GM11168 (cell line): ENCODE results near the gene AP1M2.

Experiments used
- in situ Hi-C: fragments of 300-500 bp; cut with MboI; formaldehyde crosslinking; loops from one replicate; pipeline ENCODE4 v1.12.0; 2022; ENCODE audit warnings: low sequenced_read_pairs; ENCODE audit not compliant: unreplicated experiment

The AP1M2 gene

DNA sequence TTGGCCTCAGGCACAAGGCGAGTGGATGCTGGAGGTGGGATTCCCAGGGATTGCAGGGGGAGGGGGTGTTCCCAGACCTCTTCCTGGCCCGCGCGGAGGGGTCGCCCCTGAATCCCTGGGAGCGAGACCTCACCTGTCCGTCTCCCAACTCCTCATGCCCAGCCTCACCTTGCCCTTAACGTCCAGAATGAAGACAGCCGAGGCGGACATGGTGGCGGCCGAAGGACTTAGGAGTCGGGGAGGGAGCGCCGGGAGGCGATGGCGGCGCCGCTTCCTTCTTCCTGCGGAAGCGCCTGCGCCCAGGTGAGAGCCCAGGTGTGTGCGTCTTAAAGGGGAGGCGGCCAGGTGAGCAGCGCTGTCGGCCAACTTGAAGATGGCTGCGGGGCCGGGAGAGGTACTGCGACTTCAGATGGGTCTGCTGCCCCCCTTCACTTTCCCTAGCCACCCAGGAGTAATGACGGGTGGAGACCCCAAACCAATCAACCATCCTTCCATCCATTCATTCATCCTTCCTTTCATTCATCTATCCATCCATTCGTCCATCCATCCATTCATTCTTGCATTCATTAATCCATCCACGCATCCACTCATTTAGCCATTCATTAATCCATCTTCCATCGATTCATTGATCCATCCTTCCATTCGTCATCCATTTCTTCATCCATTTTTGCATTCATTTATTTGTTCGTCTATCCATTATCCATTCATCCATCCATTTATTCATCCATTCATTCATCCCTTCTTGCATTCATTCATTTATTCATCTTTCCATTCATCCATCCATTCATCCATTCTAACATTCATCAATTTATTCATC, at the start of gene AP1M2:
Gene AP1M2, minus strand, starts transcription at position 291 of the 817 bp plus-strand sequence. Its CDS starts 81 bp downstream, at position 210.
- in situ Hi-C loops: no loop called here

DNA sequence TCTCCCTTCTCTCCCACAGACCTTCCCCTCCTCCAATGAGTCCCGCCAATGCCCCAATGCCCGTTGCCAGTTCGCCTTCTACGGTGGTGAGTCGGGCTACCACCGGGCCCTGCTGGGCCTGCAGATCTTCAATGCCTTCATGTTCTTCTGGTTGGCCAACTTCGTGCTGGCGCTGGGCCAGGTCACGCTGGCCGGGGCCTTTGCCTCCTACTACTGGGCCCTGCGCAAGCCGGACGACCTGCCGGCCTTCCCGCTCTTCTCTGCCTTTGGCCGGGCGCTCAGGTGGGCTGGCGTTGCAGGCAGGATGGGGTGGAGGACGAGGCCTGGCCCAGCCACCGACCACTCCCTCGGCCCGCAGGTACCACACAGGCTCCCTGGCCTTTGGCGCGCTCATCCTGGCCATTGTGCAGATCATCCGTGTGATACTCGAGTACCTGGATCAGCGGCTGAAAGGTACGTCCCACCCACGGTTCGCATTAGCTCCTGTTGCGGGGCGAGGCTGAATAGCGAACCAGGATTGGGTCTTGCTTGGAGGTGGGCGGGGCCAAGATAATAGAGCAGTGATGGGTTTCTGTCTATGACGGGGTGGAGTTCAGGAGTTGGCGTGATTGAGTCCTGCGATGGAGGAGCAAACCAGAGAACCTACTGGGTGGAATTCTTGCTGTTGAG, 49.3 kb upstream of the AP1M2 start:
- in situ Hi-C loops: no loop called here

DNA sequence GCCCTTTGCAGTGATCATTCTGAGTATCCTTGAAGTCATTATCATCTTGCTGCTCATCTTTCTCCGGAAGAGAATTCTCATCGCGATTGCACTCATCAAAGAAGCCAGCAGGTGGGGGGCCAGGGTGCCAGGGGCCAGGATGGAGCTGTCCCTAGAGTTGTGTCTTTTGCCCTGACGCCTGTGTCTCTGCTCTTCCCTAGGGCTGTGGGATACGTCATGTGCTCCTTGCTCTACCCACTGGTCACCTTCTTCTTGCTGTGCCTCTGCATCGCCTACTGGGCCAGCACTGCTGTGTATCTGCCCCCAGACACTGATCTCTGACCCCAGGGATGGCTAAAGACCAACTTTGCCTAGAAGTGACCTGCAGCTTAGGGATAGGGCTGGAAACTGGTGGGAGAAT, 47.9 kb upstream of the AP1M2 start:
- in situ Hi-C loops: no loop called here

DNA sequence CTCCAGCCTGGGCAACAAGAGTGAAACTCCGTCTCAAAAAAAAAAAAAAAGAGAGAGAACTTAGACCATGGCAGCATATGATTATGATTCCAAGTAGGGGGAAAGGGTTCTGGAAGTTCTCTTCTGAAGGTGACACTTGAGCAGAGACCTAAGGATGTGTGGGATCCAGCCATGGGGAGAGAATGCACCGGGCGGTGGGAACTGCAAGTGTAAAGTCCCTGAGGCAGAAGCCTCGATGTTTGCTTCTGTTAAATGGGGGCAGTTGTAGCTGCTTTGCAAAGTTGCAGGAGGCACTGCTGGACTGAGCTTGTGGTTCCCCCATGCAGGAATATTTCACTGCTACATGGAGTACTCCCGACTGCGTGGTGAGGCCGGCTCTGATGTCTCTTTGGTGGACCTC, 47.3 kb upstream of the AP1M2 start:
- in situ Hi-C loops: no loop called here

DNA sequence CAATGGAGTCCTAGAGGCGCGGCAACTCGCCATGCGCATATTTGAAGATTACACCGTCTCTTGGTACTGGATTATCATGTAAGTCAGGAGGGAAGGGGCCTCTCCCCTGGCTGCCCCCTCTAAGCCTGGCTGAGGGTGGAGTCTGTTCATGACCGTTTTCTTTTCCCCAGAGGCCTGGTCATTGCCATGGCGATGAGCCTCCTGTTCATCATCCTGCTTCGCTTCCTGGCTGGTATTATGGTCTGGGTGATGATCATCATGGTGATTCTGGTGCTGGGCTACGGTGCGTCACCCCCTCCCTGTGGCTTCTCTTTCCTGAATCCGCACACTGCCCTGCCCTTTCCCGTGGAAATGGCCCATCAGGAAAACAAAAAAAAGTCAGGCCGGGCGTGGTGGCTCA, 44.8 kb upstream of the AP1M2 start:
- in situ Hi-C loops: no loop called here

DNA sequence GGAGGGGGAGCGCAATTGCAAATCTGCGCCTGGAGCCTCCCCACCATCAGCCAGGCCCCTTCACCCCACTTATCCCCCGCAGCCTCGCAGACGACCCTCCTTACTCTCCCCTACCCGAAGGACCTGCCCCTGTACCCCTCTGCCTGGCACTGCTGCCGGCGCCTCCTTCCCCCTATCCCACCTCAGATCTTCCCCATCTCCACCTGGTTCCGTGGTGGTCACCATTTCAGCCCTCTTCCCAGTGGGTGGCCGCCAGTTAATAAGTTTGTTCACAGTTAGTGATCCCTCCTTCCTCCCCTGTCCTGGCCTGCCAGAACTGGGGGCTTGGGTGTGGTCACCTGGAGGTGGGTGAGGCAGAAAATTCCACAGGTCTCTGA, 38.6 kb upstream of the AP1M2 start:
- in situ Hi-C loops: no loop called here

DNA sequence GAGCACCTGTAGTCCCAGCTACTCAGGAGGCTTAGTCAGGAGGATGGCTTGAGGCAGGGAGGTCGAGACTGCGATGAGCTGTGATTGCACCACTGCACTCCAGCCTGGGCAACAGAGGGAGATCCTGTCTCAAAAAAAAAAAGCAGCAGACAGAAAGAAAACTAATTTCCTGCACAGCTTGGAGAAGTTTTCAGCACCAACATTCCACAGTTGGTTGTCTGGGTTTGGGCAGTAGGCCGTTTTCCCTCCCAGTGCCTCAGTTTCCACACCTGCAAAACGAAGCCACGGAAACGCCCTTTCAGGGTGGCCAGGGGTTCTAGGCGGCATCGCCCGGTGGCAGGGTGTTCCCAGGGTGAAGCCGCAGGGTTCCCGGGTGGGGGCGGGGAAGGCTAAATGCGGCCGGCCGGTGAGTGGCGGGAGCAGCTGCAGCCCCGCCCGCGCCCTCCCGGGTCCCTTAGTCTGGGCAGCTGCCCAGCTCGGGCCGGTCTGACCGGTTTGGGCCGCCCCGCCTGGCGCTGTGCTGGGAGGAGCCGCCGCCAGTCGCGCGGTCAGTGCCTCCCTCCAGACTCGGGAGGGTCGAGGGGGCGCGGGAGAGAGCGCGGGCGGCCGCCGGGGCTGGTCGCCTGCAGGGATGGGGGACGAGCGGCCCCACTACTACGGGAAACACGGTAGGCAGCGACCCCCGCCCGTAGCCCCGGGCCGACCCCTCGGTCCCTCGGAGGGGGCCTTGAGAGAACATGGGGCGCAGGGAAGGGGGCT, 38.1 kb upstream of the AP1M2 start, which contains the start of gene SLC44A2:
Gene SLC44A2, plus strand, starts transcription at position 551 of the 759 bp plus-strand sequence. Its CDS starts 81 bp downstream, at position 632.
- in situ Hi-C loops: no loop called here

DNA sequence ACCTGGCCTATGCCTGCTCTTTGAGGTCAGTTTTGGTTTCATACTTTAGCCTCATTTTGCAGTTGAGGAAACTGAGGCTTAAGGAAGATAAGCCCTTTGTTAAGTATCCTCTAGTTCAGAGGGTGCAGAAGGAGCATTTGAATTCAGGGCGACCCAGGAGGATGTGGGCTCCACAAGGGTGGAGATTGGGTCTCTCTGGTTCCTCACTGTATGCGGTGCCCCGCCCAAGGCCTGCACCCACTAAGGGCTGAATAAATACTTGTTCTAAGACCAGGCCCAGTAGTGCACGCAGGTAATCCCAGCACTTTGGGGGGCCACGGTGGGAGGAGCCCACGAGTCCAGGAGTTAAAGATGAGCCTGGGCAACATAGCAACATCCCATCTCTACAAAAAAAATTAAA, 37.5 kb upstream of the AP1M2 start:
- in situ Hi-C loops: no loop called here

DNA sequence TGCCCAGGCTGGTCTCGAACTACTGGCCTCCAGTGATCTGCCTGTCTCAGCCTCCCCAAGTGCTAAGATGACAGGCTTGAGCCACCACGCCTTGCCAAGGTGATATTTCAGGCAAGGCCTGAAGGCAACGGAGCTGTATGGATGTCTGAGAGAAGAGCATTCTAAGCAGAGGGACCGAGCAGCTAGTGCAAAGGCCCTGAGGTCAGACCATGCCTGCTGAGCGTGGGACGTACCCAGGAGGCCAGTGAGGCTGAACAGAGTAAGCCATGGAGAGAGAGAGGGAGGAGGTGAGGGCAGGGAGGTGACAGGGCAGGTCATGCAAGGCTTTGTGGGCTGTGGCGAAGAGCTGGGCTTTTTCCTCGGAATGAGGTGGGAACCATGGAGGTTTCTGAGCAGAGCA, 34.9 kb upstream of the AP1M2 start:
- in situ Hi-C loops: no loop called here

DNA sequence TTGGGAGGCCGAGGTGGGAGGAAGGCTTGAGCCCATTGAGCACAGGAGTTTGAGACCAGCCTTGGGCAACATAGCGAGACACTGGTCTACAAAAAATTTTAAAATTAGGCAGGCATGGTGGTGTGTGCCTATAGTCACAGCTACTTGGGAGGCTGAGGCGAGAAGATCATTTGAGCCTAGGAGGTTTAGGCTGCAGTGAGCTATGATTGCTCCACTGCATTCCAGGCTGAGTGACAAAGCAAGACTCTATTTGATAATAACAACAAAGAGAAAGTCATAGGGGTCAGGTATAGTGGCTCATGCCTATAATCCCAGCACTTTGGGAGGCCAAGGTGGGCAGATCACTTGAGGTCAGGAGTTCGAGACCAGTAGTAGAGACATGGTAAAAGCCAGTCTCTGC, 33.7 kb upstream of the AP1M2 start:
- in situ Hi-C loops: no loop called here

DNA sequence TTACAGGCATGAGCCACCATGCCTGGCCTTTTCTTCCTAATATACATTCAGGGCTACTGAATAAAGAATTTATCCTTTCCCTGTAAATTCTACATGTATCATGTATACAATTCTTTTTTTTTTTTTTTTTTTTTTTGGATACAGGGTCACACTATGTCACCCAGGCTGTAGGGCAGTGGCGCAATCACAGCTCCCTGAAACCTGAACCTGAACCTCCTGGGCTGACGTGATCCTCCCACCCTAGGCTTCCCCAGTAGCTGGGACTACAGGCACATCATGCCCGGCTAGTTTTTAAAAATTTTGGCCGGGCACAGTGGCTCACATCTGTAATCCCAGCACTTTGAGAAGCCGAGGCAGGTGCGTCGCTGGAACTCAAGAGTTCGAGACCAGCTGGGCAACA, 31.7 kb upstream of the AP1M2 start:
- in situ Hi-C loops: no loop called here

DNA sequence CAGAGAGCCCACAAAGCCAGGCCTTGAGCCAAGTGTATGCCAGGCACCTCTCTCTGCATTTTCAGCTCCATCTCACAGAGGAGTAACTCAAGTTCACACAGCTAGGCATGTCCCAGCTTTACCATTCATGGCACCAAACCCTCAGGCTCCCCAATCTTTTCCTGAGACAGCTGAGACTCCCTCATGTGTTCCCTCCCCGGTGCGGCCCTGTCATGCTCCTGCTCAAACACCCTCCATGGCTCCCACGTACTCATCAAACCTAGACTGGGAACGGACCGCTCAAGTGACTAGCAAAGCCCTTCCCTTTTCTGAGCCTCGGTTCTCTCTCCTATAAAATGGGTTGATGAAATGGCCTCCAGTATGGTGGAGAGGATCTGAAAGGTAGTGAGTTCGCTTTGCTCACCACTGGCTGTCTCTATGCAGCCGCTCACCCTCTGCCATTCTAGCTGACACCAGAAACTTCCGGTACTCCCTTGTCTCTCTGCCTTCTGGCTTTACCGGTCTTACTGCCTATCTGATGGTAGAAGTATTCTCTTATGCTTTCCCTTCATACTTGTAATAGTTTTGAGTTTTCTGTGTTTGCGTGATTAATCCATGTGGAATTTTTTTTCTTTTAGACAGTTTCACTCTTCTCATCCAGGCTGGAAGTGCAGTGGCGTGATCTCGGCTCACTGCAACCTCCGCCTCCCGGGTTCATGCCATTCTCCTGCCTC, 30.5 kb upstream of the AP1M2 start:
- in situ Hi-C loops: no loop called here

DNA sequence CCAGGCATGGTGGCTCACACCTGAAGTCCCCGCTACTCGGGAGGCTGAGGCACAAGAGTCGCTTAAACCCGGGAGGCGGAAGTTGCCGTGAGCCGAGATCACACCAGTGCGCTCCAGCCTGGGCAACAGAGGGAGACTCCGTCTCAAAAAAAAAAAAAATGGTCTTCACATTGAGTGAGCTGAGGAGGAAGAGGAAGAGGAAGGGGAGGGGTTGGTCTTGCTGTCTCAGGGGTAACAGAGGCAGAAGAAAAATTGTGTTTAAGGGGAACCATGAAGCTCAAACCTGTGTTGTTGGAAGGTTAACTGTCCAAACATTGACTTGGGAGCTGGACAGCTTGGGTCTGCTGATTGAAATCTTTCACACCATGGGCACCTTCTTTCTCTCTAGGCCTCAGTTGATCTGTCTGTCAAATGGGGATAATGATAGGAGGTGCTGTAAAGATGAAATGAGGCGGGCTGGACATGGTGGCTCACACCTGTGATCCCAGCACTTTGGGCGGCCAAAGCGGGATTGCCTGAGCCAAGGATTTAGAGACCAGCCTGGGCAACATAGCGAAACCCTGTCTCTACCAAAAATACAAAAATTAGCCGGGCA, 28.4 kb upstream of the AP1M2 start:
- in situ Hi-C loops: no loop called here

DNA sequence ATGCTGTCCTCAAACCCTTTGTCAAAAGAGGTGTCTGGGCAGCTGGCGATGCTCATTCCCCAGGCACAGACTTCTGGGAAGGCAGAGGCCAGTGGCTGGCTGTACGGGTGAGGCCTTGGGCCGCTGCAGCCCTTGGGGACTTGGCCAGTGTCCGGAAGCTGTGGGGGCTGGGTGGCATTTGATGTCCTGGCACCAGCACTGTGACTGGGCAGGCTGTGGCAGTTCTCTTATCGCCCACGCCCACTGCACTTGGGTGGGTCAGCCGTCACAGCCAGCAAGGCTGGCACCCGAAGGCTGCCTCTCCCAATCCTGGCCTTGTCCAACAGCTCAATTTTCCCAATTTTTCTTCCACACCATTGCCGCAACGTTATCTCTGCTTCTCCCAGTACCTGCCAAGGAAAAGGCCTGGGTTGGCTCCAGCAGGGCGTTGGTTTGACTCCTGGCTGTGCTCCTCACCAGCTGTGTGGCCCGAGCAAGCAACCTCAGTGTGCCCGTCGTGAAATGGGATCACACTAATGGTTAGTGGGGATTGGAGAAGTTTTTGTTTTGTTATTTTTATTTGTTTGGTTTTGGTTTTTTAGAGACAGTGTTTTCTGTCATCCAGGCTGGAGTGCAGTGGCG, 25.5 kb upstream of the AP1M2 start:
- in situ Hi-C loops: no loop called here

DNA sequence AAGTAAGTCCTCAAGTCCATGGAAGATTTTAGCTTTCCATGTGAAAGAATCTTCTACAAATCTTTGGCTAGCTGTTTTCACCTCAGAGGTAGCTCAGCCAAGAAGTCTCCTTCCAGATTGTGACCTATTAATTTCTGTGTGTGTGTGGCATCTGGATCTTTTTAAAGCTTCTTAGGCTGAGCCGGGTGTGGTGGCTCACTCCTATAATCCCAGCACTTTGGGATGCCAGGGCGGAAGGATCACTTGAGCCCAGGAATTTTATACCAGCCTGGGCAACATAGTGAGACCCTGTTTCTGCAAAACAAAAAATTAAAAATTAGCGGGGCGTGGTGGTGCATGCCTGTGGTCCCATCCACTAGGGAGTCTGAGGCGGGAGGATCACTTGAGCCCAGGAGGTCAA, 24.8 kb upstream of the AP1M2 start:
- in situ Hi-C loops: no loop called here

DNA sequence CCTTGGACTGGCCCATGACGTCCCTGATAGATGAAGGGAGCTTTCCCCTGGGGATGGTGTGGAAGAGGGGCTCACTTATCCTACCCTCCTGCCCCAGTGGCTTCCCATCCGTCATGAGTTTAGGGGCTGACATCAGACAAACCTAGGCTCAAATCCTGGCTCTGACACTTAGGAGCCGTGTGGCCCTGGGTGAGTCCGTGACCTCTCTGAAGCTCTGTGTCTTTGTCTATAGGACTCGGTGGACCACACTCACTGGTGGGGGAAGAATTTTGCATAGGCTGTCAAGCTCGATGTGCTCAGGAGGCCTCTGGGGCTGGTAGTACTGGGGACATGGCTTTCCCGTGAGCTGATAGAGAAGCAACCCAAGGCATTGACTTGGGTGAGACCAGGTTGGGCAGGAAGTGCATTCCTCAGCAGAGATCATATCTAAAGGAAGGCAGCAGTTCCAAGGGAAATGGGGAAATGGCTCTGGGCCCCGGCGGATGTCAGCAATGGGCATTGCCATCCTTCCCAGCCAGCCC, 17.4 kb upstream of the AP1M2 start:
- in situ Hi-C loops: no loop called here

DNA sequence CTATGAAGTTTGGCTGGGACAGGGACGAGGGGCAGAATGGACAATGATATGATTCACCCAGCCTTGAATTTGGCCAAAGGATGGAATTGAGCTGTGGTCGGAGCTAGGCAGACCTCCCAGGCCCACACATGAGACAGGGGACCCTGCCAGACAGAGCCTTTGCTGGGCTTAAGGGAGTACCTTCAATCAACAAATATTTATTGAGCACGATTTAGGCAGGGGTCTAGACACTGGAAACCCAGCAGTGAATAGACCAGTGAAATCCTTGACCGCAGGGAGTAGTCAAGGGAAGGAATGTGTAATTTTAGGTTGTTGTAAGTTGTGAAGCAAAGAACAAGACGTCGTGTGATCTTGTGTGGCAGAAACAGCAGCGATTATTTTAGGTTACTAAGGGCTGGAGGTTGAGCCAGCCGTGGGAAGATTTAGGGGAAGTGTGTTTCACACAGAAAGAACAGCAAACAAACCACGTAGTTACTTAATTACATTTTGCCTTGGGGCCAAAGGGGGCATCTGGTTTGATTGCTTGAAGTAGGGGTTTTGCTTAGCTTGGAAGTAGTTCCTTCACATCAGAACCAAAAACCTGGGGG, 16.9 kb upstream of the AP1M2 start:
- in situ Hi-C loops: no loop called here

DNA sequence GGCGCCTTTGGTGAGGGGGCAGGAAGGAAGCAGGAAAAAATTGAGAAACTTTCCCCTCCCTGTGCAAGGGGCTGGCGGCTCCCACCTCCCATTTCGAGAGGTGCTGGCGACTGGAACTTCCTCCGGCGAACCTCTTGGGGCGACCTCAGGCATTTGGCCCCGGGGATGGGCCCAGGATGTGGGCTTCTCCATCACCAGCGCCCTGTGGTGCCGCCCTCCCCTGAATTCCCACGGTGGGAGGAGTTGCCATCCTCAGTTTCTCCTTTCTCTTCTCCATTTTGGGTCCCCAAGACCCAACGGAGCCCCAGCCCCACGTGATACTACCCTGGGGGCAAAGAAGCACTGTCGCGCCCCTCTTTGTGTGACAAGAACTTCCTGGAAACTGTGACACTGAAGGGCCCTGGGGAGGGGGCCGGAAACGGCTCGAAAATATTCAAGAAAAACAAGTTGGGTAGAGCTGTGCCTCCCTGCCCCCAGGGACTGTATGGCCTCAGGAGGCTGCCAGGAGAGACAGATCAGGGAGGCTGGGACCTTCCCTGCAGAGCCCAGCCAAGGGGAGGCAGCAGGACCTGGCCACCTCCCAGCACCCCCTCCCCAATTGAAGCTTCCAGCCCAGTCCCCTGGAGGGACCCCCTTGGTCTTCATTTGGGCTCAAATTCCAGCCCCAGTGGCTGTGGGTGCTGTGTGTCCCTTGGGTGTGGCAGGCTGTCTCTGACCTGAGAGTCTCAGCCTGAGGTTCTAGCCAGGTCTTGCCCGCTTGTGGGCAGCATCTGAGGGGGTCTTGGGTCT, 16.2 kb upstream of the AP1M2 start:
- in situ Hi-C loops: no loop called here
